ENCODE measurements around the gene COL20A1. TPM values are rescaled to one million over a fixed set of nuclear protein-coding genes. Genes with fewer than 3 reads are reported as not detected.
A peak's percentile ranks its signal among the peaks of the same experiment; 100 is the strongest.

The COL20A1 gene
- total and polyA plus RNA-seq, 5 donors, result not detected

DNA sequence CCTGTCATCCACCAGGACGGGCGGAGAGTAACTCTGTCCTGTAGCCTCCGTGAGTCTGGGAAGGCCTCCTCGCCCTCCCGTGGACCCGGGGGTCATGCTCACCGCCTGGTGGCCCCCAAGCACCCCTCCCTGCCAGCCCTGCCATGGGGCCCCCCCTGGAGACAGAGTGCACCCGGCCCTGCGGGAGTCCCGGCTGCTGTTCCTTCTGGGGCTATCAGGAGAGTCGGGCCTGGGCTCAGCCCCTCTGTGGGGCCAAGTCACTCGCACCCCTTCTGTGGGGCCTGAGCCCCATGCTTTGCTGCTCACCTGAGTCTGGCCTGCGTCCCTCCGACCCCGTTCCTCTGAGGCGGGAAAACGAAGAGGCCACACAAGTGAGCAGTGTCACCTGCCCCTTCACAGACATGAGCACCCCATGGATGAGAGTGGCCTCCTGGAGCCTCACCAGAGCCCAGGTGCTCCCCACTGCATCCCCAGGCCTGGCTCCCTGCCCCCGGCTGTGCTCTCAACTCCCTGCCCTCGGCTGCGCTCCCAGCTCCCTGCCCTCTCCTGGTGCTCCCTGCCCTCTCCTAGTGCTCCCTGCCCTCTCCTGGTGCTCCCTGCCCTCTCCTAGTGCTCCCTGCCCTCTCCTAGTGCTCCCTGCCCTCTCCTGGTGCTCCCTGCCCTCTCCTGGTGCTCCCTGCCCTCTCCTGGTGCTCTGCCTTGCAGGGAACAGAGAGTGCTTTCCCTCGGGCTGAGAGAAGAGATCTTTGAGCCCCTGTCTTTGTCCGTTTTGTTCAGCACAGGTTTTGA lies 72.8 kb downstream of the COL20A1 start:
- Histone ChIP-seq H3K27me3 (ENCODE audit: control insufficient read depth, insufficient read depth) (no peaks in the 10 kb centered on the region), H3K4me1 (ENCODE audit: control insufficient read depth, insufficient read depth, low read length) (no peaks in the 10 kb centered on the region), H3K27ac (ENCODE audit: low read length) (no peak overlapping the region), H3K9me3 (ENCODE audit: control insufficient read depth, low read length) (no peaks in the 10 kb centered on the region), H3K4me3 (ENCODE audit: low read length) (no peak overlapping the region)
- peak in 2 of 3 donors; percentile 38 to 39 for DNase-seq
- 84% methylated on average over 22 of the region's 22 CpGs for WGBS
- ATAC-seq, result no peak
- intact Hi-C loops (cut with DNase I), result no loop called here

DNA sequence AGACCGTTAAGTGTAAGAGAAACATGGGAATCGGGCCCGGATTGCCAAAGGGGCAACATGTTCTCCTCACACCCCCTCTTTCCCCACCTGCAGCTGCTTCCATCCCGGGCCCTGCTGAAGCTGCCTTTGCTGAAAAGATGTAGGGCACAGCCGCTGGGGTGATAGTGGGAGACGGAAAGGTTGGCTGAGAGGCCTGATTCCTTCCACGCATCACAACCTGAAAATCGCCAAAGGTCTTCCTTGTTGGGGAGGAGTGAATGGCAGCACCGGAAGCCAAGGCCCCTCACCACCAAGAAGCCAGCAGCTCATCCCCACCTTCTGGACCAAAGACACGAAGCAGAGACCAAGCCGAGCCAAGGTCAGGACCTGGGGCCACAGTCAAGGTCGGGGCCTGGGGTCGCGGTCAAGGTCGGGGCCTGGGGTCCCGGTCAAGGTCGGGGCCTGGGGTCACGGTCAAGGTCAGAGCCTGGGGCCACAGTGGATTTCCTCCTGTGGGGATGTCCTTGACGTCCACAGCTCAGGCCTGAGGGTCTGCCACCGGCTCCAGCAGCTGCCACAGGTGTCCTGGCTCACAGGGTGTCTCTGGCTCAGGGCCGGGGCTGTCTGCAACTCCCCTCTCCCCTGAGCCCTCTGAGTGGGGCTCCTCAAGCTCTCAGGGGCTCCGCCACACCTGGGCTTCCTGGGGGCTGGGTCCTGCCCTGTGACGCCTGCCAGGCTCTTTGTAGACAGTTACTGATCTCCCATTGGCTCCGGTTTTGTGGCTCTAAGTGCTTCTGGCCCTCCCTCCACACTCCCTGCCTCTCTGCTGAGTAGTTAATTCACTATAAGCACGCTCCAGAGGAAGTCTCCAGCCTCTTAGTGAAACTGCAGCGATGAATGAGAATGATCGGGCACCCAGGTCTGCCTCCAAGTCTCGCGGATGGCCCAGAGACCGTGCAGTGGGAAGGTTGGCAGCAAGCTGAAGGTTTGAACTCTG lies 73.7 kb downstream of the COL20A1 start:
- DNase-seq (peak in 2 of 3 donors; percentile 34 to 55), ATAC-seq (no peak)
- H3K9me3 ChIP-seq (ENCODE audit: control insufficient read depth, low read length), result no peaks in the 10 kb centered on the region
- H3K4me3 ChIP-seq (ENCODE audit: low read length), result no peak overlapping the region
- no peaks in the 10 kb centered on the region for H3K4me1 ChIP-seq (ENCODE audit: control insufficient read depth, insufficient read depth, low read length)
- intact Hi-C loops (cut with DNase I), result no loop called here
- H3K27ac ChIP-seq (ENCODE audit: low read length), result no peak overlapping the region
- 79% methylated on average over 30 of the region's 30 CpGs for WGBS
- H3K27me3 ChIP-seq (ENCODE audit: control insufficient read depth, insufficient read depth), result no peaks in the 10 kb centered on the region

GRCh38 chr20:63367446-63368055 lies 74.6 kb downstream of the COL20A1 start:
- intact Hi-C loops (cut with DNase I), result no loop called here
- no peaks in the 10 kb centered on the region for H3K27me3 ChIP-seq (ENCODE audit: control insufficient read depth, insufficient read depth)
- H3K4me3 ChIP-seq (ENCODE audit: low read length), result no peak overlapping the region
- WGBS, result 70% methylated on average over 24 of the region's 24 CpGs
- ATAC-seq (no peak), DNase-seq (peak in 2 of 3 donors; percentile 34 to 37)
- no peak overlapping the region for H3K27ac ChIP-seq (ENCODE audit: low read length)
- no peaks in the 10 kb centered on the region for H3K4me1 ChIP-seq (ENCODE audit: control insufficient read depth, insufficient read depth, low read length)
- no peaks in the 10 kb centered on the region for H3K9me3 ChIP-seq (ENCODE audit: control insufficient read depth, low read length)

- Histone ChIP-seq H3K4me1 (ENCODE audit: control insufficient read depth, insufficient read depth, low read length) (no peaks in the 10 kb centered on the region), H3K27ac (ENCODE audit: low read length) (no peak overlapping the region), H3K9me3 (ENCODE audit: control insufficient read depth, low read length) (no peaks in the 10 kb centered on the region), H3K4me3 (ENCODE audit: low read length) (no peak overlapping the region), H3K27me3 (ENCODE audit: control insufficient read depth, insufficient read depth) (no peaks in the 10 kb centered on the region)
- DNase-seq (peak in 1 of 3 donors; percentile 40), ATAC-seq (no peak)
- intact Hi-C loops (cut with DNase I), result no loop called here
- WGBS, result 88% methylated on average over 8 of the region's 8 CpGs
Observed at GRCh38 chr20:63368151-63368550, 75.2 kb downstream of the COL20A1 start.

DNA sequence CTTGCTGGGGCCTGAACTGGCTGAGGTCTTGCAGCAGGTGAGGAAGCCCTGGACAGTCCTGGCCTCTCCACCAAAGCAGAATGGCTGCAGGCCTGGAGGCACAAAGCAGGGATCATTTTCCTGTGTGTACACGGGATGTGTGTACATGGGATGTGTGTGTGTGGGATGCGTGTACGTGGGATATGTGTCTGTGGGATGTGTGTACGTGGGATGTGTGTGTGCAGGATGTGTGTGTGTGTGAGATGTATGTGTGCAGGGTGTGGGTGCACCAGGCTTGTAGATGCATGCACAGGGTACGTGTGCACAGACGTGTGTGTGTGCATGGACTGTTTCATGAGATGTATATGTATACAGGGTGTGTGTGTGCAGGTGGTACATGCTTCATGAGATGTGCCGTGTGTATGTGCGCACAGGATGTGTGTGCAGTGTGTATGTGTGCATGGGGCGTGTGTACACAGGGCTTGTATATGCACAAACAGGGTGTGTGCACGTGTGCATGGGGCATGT lies 76.1 kb downstream of the COL20A1 start:
- intact Hi-C loops (cut with DNase I), result no loop called here
- no peak overlapping the region for H3K4me3 ChIP-seq (ENCODE audit: low read length)
- H3K27ac ChIP-seq (ENCODE audit: low read length), result no peak overlapping the region
- DNase-seq, result peak in 2 of 3 donors; percentile 13 to 14
- H3K9me3 ChIP-seq (ENCODE audit: control insufficient read depth, low read length), result no peaks in the 10 kb centered on the region
- H3K27me3 ChIP-seq (ENCODE audit: control insufficient read depth, insufficient read depth), result no peaks in the 10 kb centered on the region
- 93% methylated on average over 10 of the region's 10 CpGs for WGBS
- ATAC-seq, result no peak
- H3K4me1 ChIP-seq (ENCODE audit: control insufficient read depth, insufficient read depth, low read length), result no peaks in the 10 kb centered on the region

DNA sequence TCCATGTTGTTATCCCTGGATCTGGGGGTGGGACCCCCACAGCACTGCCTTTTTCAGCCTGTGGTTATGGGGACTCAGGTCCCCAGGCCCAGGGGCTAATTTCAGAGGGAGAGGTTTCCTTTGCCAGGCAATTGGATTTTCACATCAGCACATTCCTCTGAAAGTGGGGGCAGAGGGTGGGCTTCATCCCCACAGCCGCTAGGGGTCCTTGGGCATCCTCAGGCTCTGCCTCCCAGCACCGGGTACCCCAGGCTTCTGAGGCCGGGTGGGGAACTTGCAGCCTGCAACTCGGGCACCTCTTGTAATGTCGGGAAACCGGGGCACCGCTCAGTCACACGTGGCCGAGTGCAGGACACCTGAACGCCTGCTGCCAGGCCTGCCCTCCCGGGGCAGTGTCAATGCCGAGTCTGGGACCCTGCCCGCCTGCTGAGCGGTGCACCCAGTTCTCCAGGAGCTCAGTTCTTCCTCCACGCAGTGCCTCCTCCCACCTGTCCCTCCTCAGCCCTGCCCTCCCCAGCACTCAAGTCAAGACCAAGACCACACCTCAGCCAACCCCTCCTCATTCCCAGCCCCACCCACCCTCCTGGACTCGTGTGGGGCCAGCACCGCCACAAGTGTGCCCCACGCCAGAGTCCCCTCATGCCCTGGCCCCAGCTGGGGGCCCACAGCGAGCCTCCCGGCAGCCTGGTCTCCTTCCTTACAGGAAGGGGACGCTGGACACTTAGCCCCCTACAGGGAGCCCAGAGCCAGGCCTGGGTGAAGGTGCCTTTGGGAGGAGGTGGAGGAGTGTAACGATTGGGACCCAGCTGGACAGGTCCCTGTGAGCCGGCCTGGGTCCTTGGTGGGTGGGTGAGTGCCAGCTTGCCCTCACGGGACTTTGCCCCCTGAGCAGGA lies 77.0 kb downstream of the COL20A1 start:
- H3K9me3 ChIP-seq (ENCODE audit: control insufficient read depth, low read length), result no peaks in the 10 kb centered on the region
- H3K27me3 ChIP-seq (ENCODE audit: control insufficient read depth, insufficient read depth), result no peaks in the 10 kb centered on the region
- H3K4me1 ChIP-seq (ENCODE audit: control insufficient read depth, insufficient read depth, low read length), result no peaks in the 10 kb centered on the region
- intact Hi-C loops (cut with DNase I), result no loop called here
- H3K4me3 ChIP-seq (ENCODE audit: low read length), result no peak overlapping the region
- H3K27ac ChIP-seq (ENCODE audit: low read length), result no peak overlapping the region
- ATAC-seq, result peak in 1 of 2 donors; percentile 7
- peak in 2 of 3 donors; percentile 36 to 50 for DNase-seq
- WGBS, result 71% methylated on average over 24 of the region's 24 CpGs

DNA sequence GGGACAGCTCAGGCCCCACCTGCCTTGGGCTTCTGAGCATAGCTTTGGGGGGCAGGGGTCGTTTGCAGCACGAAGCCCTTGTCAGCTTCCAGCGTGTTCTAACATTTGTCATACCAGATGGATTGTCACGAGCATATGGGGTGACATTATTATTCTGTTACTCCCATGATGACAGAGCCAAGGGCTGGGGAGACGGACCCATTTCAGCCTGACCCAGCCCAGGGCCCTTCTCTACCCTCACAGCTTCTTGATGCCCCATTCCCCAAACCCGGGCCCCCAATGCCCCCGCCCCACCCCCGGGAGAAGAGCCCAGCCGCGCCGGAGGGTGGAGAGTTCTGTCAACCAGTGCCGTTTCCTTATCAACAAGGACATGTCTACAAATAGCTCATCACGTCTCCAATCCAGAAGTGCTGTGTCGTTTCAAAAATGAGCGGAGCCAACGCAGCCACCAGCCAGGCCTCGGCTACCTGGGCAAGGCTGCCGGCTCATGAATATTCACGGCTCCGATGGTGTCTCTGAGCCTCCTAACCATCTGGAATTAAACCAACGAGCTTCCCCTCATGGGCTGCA lies 77.7 kb downstream of the COL20A1 start:
- WGBS, result 23% methylated on average over 21 of the region's 21 CpGs
- Histone ChIP-seq H3K4me1 (ENCODE audit: control insufficient read depth, insufficient read depth, low read length) (no peaks in the 10 kb centered on the region), H3K4me3 (ENCODE audit: low read length) (no peak overlapping the region), H3K27me3 (ENCODE audit: control insufficient read depth, insufficient read depth) (no peaks in the 10 kb centered on the region), H3K27ac (ENCODE audit: low read length) (no peak overlapping the region), H3K9me3 (ENCODE audit: control insufficient read depth, low read length) (no peaks in the 10 kb centered on the region)
- peak; percentile 38 to 52 for ATAC-seq
- intact Hi-C loops (cut with DNase I), result no loop called here
- DNase-seq, result peak in 2 of 3 donors; percentile 51 to 61

- intact Hi-C loops (cut with DNase I), result no loop called here
- DNase-seq (peak in 2 of 3 donors; percentile 12 to 38), ATAC-seq (no peak)
- Histone ChIP-seq H3K27me3 (ENCODE audit: control insufficient read depth, insufficient read depth) (no peaks in the 10 kb centered on the region), H3K4me1 (ENCODE audit: control insufficient read depth, insufficient read depth, low read length) (no peaks in the 10 kb centered on the region), H3K27ac (ENCODE audit: low read length) (no peak overlapping the region), H3K4me3 (ENCODE audit: low read length) (no peak overlapping the region), H3K9me3 (ENCODE audit: control insufficient read depth, low read length) (no peaks in the 10 kb centered on the region)
- 69% methylated on average over 28 of the region's 28 CpGs for WGBS
Observed at GRCh38 chr20:63371291-63371865, 78.4 kb downstream of the COL20A1 start.

GRCh38 chr20:63372971-63373885 lies 80.2 kb downstream of the COL20A1 start:
- H3K27me3 ChIP-seq (ENCODE audit: control insufficient read depth, insufficient read depth), result no peaks in the 10 kb centered on the region
- no peaks in the 10 kb centered on the region for H3K9me3 ChIP-seq (ENCODE audit: control insufficient read depth, low read length)
- no peaks in the 10 kb centered on the region for H3K4me1 ChIP-seq (ENCODE audit: control insufficient read depth, insufficient read depth, low read length)
- WGBS, result 53% methylated on average over 34 of the region's 34 CpGs
- intact Hi-C loops (cut with DNase I), result no loop called here
- DNase-seq (peak in 2 of 3 donors; percentile 41 to 57), ATAC-seq (peak in 1 of 2 donors; percentile 7)
- no peak overlapping the region for H3K4me3 ChIP-seq (ENCODE audit: low read length)
- H3K27ac ChIP-seq (ENCODE audit: low read length), result no peak overlapping the region
